HG03460 (cell line): ENCODE measurements around the gene TP53I3.
"Not testable (repeated sequence)": the region's sequence is repeated elsewhere in the genome, so short reads cannot be mapped to it uniquely, and the experiment has no call there.

Experiments used
- ATAC-seq: cut with Tn5 transposase; IDR thresholded peaks from one replicate; pipeline ENCODE4 v1.9.1; 2021; ENCODE audit not compliant: unreplicated experiment

The TP53I3 gene, protein sequence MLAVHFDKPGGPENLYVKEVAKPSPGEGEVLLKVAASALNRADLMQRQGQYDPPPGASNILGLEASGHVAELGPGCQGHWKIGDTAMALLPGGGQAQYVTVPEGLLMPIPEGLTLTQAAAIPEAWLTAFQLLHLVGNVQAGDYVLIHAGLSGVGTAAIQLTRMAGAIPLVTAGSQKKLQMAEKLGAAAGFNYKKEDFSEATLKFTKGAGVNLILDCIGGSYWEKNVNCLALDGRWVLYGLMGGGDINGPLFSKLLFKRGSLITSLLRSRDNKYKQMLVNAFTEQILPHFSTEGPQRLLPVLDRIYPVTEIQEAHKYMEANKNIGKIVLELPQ

DNA sequence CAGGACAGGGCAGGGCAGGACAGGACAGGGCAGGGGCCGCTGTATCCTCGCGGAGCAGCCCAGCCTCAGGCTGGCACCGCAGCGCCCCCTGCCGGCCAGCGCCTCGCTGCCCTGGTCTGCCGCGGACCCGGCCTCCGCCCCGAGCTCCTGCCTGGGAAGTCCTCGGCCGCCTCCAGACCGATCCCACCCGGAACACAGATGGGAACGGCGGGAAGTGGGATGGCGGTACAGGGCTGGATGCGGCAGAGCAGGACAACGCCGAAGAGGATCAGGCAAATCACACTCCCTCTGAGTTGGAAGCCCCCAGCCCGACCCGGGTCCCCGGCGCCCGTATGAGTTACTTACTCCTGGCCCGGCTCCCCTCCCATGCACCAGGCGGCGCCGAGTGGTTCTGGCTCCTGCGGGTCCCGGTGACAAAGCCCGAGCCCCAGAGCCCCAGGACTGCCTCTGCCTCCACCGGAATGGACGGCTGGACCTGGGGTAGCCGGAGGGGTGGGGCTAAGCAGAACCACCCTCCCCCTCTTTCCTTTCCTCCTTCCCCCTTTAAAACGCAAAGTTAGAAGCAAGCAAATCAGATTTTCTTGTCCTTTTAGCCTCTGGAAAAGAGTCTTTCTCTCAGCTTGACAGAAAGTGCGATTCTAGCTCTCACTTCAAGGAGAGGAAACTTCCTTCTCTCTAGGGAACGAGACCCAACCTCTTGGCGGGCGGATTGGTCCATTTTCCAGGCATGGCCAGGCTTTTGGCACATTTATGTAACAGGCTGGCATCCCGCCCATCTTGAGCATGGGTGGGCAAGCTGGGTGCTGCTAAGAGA lies at the start of gene TP53I3:
Gene TP53I3 (minus strand): TSS at position 449 of the 814 bp plus-strand sequence. CDS start 508 bp downstream, outside the sequence.
- ATAC-seq, result peak; percentile 82

- no peak for ATAC-seq
Observed at GRCh38 chr2:24132543-24132942, 47.9 kb upstream of the TP53I3 start.

GRCh38 chr2:24125956-24126355 lies 41.3 kb upstream of the TP53I3 start:
- no peak for ATAC-seq

GRCh38 chr2:24123922-24124580 lies 39.4 kb upstream of the TP53I3 start:
- ATAC-seq, result peak; percentile 18

GRCh38 chr2:24123195-24123921 lies 38.7 kb upstream of the TP53I3 start, which contains the start of the genes FAM228B and PFN4:
FAM228B (plus strand) TSS chr2:24123469; CDS start chr2:24124362, 893 bp downstream.
PFN4 (minus strand) TSS chr2:24123334; CDS start chr2:24122535, 799 bp downstream.
- ATAC-seq, result peak; percentile 88

GRCh38 chr2:24122366-24123194 lies 37.9 kb upstream of the TP53I3 start:
- no peak for ATAC-seq

GRCh38 chr2:24121469-24121868 lies 36.8 kb upstream of the TP53I3 start:
- ATAC-seq, result no peak

DNA sequence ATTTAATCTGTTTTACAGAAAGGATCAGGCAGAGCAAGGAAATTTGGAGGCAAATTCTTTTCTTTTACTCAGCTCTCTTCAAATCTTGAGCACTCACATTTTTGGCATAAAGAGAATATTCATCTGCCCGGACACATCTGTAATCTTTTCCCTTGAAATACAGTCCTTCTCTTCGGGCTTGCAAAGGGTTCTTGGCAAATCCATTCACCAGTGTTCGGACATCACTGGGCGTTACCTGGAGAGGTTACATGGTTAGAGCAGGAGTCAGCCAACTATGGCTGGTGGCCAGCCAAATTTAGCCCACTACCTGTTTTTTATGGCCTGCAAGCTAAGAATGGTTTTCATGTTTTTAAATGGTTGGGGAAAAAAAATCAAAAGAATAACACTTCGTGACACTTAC lies 36.4 kb upstream of the TP53I3 start:
- ATAC-seq, result no peak

DNA sequence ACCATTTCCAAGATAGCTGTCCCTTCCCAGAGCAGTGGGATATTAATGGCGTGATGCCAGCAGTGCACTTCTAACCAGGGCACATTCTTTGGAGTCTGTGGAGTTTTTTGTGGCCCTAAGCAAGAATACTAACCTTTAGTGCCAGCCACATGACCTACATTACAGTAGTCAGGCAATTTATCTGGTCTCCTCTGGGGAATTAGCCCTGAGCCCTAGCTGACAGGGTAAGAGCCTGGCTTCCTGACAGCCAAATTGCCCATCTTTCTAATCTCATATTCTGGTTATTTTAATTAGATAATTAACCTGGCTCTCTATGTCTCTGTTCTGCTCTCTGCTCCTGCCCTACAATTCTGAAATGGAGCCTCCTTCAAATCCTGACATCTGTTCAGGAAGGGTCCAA lies 33.3 kb upstream of the TP53I3 start:
- ATAC-seq, result no peak

DNA sequence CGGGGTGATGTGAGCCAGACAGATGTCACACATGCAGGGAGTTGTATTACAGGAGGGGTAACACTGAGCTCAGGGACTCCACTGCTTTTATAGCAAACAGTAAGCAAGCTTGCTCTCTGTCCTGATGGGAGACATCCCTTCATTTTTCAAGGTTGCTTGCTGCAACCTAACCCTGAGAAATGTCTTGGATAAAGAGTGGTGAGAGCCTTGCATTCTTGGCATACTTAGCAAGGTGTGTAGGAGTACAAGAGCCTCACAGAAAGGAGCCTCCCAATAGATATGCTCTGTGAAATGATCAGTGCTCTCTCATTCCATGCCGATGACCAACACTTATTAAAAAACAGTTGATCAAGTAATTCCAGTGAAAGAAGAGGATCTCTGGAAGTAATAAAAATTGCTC lies 30.4 kb upstream of the TP53I3 start:
- ATAC-seq, result no peak

GRCh38 chr2:24111407-24111901 lies 26.8 kb upstream of the TP53I3 start:
- no peak for ATAC-seq

GRCh38 chr2:24110660-24111303 lies 26.1 kb upstream of the TP53I3 start:
- no peak for ATAC-seq

DNA sequence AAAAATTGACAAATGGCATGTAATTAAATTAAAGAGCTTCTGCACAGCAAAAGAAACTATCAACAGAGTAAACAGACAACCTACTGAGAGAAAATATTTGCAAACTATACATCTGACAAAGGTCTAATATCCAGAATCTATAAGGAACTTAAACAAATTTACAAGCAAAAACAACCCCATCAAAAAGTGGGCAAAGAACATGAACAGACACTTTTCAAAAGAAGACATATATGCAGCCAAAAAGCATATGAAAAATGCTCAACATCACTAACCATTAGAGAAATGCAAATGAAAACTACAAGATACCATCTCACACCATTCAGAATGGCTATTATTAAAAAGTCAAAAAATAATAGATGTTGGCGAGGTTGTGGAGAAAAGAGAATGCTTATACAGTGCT lies 24.8 kb upstream of the TP53I3 start:
- ATAC-seq, result not testable (repeated sequence)

GRCh38 chr2:24107336-24107735 lies 22.7 kb upstream of the TP53I3 start:
- ATAC-seq, result no peak

DNA sequence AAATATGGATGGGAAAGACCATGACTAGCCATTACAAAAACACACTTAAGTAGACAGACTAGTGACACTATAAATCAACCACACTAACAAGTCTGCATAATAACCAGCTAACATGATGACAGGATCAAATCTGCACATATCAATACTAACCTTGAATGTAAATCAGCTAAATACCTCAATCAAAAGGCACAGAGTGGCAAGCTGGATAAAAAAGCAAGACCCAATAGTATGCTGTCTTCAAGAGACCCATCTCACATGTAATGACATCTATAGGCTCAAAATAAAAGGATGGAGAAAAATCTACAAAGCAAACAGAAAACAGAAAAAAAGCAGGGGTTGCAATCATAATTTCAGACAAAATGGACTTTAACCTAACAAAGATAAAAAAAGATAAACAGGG lies 22.2 kb upstream of the TP53I3 start:
- no peak for ATAC-seq

GRCh38 chr2:24105816-24106215 lies 21.2 kb upstream of the TP53I3 start:
- ATAC-seq, result no peak

DNA sequence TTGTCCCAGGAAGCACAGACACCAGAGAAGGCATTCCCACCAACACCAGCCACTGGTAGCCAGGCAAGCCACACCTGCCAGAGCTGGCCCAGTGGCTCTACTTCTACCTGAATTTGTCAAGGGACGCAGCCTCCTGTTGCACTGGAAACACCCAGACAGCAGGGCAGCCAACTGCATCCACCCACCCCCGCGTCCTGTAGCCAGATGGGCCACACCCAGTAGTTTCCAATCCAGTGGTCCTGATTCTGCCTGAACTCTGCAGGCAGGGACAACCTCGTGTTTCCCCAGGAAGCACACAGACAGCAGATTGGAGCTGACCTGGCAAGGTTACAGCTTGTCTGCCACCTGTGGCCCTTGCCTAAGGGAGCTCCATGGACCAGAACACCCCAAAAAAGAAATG lies 20.3 kb upstream of the TP53I3 start:
- ATAC-seq, result no peak

DNA sequence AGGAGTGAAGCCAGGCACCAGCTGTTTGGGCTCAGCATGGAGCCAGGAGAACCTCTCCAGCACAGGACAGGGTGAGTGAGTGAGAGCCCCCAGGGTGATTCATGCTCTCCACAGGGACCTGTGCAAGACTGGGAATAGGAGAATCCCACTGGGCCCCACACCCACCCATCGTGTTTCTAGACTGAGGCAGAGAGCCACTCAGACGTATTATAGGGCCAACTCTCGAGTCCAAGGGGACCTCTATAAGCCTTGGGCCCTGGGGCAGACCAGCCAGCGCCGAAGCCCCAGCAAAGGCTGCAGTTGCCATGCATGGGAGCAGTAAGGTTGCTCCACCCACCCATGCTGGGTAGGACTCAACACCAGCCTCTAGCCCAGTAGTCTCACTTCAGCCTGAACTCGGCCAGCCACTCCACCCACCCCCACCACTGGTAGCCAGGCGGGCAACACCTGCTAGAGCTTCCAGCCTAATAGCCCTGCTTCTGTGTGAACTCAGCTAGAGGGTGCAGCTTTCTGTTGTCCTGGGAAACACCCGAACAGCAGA lies 19.5 kb upstream of the TP53I3 start:
- ATAC-seq, result no peak

DNA sequence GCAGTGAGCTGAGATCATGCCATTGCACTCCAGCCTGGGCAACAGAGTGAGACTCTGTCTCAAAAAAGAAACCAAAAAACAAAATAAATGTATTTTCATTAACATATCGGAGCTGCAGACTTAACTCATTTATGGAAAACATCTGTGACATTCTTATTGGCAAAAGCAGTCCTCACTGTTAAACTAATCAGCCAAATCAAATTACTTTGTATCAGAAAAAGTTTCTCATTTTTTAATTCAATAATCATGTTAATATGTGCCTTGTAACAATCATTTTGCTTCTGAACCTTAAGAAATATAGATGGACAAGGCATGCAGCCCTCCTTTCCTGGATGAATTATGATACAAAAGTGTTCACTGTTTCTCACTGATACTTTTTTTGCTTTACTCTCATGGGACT lies 18.0 kb upstream of the TP53I3 start:
- ATAC-seq, result no peak
